HL-60 (cell line): ENCODE measurements around the gene LRCH4.

Experiments used
- DNase-seq, 2 experiments: peaks; one replicate each; pipeline ENCODE4 v3.0.0-alpha.2; 2010 to 2020; ENCODE audit warnings: low read depth in 1 of 2, low spot score in 1 of 2
- H3K27ac ChIP-seq: fragments of 250-450 bp; sonication (Bioruptor Pico); replicated peaks from 2 replicates; pipeline ENCODE4 v1.5.1; 2020; ENCODE audit warnings: mild to moderate bottlenecking, moderate library complexity
- H3K27me3 ChIP-seq: fragments of 250-450 bp; sonication (Bioruptor Pico); 2 replicates; pipeline ENCODE4 v1.5.1; 2021; ENCODE audit warnings: mild to moderate bottlenecking, moderate library complexity; ENCODE audit not compliant: insufficient read depth, poor library complexity, severe bottlenecking
- H3K4me3 ChIP-seq: replicated peaks from 2 replicates; pipeline ENCODE4 v1.5.1; 2011; ENCODE audit warnings: mild to moderate bottlenecking, control low read depth, low read length; ENCODE audit not compliant: insufficient read depth
- CTCF ChIP-seq: IDR thresholded peaks from one replicate; pipeline ENCODE4 v1.5.1; 2011; ENCODE audit warnings: low read length, control low read depth, inconsistent platforms; ENCODE audit not compliant: insufficient read depth
- GABPA ChIP-seq: IDR thresholded peaks from 2 replicates; pipeline ENCODE4 v1.6.1; 2012; ENCODE audit warnings: low read depth
- POLR2AphosphoS5 ChIP-seq: IDR thresholded peaks from 2 replicates; pipeline ENCODE4 v1.6.1; 2012; ENCODE audit warnings: low read depth
- REST ChIP-seq: IDR thresholded peaks from 2 replicates; pipeline ENCODE4 v1.6.1; 2012; ENCODE audit warnings: low read depth; ENCODE audit not compliant: insufficient replicate concordance
- SPI1 ChIP-seq: IDR thresholded peaks from 2 replicates; pipeline ENCODE4 v1.6.1; 2012; ENCODE audit warnings: low read depth, mild to moderate bottlenecking, borderline replicate concordance

Gene LRCH4

GRCh38 chr7:100567751-100568175, 18.2 kb downstream of the LRCH4 start:
- Histone ChIP-seq H3K4me3 (no peak overlapping the region), H3K27ac (no peak overlapping the region), H3K27me3 (peaks cover 3% of the 10 kb centered on the region)
- TF ChIP-seq GABPA (no peak), REST (no peak), POLR2AphosphoS5 (no peak), SPI1 (no peak), CTCF (no peak)
- DNase-seq, result no peak

- Histone ChIP-seq H3K27ac (no peak overlapping the region), H3K27me3 (peaks cover 3% of the 10 kb centered on the region), H3K4me3 (no peak overlapping the region)
- no peak for DNase-seq
- TF ChIP-seq CTCF, result no peak
- TF ChIP-seq SPI1, result no peak
- no peak for TF ChIP-seq REST
- TF ChIP-seq POLR2AphosphoS5, result no peak
- TF ChIP-seq GABPA, result no peak
Measured at GRCh38 chr7:100567031-100567730, 18.7 kb downstream of the LRCH4 start.

GRCh38 chr7:100566018-100566531, 19.9 kb downstream of the LRCH4 start:
- Histone ChIP-seq H3K27me3 (peaks cover 3% of the 10 kb centered on the region), H3K27ac (no peak overlapping the region), H3K4me3 (no peak overlapping the region)
- TF ChIP-seq SPI1 (no peak), CTCF (no peak), POLR2AphosphoS5 (no peak), GABPA (no peak), REST (no peak)
- no peak for DNase-seq
